Stimulated activated naive B cell treated with anti-CD40 and anti-IgM and Interleukin-4, amounts not matched to agents 10 μg/mL and 1 μg/mL and 100 μg/mL, for 72 hours (primary cell): ENCODE measurements around the gene DCP1A.
"Not testable (repeated sequence)": the region's sequence is repeated elsewhere in the genome, so short reads cannot be mapped to it uniquely, and the experiment has no call there.

Experiments
- ATAC-seq, 2 donors: fragments of 150-1000 bp; cut with Tn5 transposase; replicated peaks; 2 replicates each; pipeline ENCODE4 v1.10.0; 2021; ENCODE audit warnings: moderate library complexity in 1 of 2
- DNase-seq: peaks from one replicate; pipeline ENCODE4 v3.0.0; 2021
- H3K27ac Mint-ChIP-seq: one replicate; pipeline ENCODE4 v1.8.0; 2022; ENCODE audit warnings: mild to moderate bottlenecking, mixed read lengths
- H3K27me3 Mint-ChIP-seq, 2 donors: one replicate each; pipeline ENCODE4 v1.8.0; 2022; ENCODE audit warnings: mixed read lengths in 2 of 2
- H3K36me3 Mint-ChIP-seq, 2 donors: one replicate each; pipeline ENCODE4 v1.8.0; 2022; ENCODE audit warnings: mixed read lengths in 2 of 2, mild to moderate bottlenecking in 1 of 2
- H3K4me1 Mint-ChIP-seq, 2 donors: one replicate each; pipeline ENCODE4 v1.8.0; 2022; ENCODE audit warnings: mixed read lengths in 2 of 2, mild to moderate bottlenecking in 1 of 2
- H3K4me3 Mint-ChIP-seq, 2 donors: one replicate each; pipeline ENCODE4 v1.8.0; 2022; ENCODE audit warnings: mild to moderate bottlenecking in 2 of 2, mixed read lengths in 2 of 2, moderate library complexity in 1 of 2
- H3K9me3 Mint-ChIP-seq, 2 donors: one replicate each; pipeline ENCODE4 v1.8.0; 2022; ENCODE audit warnings: mixed read lengths in 2 of 2, mild to moderate bottlenecking in 1 of 2

The DCP1A gene

DNA sequence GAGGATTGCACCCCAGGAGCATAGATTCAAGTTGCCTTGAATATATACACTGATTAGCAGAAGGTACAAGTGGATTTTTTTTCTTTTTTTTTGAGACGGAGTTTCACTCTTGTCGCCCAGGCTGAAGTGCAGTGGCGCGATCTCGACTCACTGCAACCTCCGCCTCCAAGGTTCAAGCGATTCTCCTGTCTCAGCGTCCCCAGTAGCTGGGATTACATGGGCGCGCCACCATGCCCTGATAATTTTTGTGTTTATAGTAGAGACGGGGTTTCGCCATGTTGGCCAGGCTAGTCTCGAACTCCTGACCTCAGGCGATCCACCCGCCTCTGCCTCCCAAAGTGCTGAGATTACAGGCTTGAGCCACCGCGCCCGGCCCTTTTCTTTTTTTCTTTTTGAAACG lies 775 bp upstream of the DCP1A start:
- ATAC-seq, H3K27me3 Mint-ChIP-seq: not testable (repeated sequence)

DNA sequence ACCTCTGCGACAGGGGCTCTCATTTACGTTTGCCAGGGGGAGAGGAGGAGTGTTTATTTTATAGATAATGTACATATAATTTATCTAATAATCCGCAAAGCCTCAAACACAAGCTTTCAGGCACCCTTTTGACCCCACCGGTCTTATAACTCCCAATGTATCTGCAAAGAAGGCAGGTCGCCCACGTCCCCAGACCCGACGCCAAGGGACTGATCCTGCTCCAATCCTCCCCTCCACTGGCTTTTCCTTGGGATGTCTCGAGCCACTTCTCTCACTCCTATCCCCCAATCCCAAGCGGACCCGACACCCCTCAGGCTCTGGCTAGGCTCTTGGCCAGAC lies 452 bp downstream of the DCP1A start:
- H3K4me3 Mint-ChIP-seq = peak overlapping the region; percentile 97 to 98
- no peak for DNase-seq
- H3K27me3 Mint-ChIP-seq = no peaks in the 10 kb centered on the region
- ATAC-seq = peak; percentile 3
- H3K27ac Mint-ChIP-seq = peak overlapping the region; percentile 99
- H3K9me3 Mint-ChIP-seq = no peaks in the 10 kb centered on the region
- H3K4me1 Mint-ChIP-seq = peaks cover 8 to 21% of the 10 kb centered on the region in 2 donors
- H3K36me3 Mint-ChIP-seq = peaks cover 14 to 18% of the 10 kb centered on the region in 2 donors

More for the DNA sequence above, 775 bp upstream of the DCP1A start:
- DNase-seq, H3K9me3 Mint-ChIP-seq: not testable (repeated sequence)
- peaks cover 9 to 12% of the 10 kb centered on the region in 2 donors for H3K36me3 Mint-ChIP-seq
- peaks cover 4 to 21% of the 10 kb centered on the region in 2 donors for H3K4me1 Mint-ChIP-seq
- H3K27ac Mint-ChIP-seq = peak overlapping the region; percentile 99
- H3K4me3 Mint-ChIP-seq = peak overlapping the region; percentile 97 to 98

DNA sequence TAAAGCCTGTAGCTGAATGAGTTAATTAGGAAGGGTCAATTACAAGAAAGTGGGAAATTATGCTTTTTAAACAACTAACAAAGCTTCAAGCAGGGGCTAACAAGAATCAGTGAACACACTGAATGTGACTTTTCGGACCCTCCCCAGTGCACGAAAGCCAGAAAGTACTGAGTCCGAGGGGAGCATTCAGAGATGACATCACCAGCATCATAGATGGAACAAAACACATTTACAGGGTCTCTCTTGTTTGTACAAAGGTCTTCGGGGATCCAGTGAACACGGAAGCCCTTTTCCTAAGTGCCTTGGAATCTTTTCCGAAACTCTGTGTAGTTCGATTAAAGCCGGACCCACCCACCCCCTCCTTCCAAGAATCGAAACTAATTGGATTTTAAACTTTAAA lies 829 bp downstream of the DCP1A start:
- Mint-ChIP-seq H3K4me1 (peaks cover 8 to 21% of the 10 kb centered on the region in 2 donors), H3K9me3 (no peaks in the 10 kb centered on the region), H3K36me3 (peaks cover 14 to 18% of the 10 kb centered on the region in 2 donors), H3K27ac (peak overlapping the region; percentile 99), H3K27me3 (no peaks in the 10 kb centered on the region), H3K4me3 (peak overlapping the region; percentile 97 to 98)
- ATAC-seq (no peak), DNase-seq (no peak)

DNA sequence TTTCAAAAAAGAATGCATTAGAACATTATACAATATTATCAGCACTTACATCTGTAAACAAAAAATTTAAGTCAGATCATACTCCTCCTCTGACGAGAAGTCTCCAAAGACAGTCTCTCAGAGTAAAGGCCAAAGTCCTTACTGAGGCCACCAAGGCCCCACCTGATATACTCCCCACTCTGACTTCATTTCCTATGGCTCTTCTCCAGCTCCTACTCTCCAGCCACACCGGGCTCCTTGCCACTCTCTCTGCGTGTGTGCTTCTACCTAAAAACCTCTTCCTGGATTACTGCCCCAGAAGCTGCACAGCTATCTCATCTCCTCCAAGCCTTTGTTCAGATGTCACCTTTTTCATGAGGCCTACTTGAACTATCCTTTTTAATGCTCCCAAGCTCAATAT lies 5.0 kb downstream of the DCP1A start:
- peaks cover 6 to 10% of the 10 kb centered on the region in 2 donors for H3K4me1 Mint-ChIP-seq
- H3K9me3 Mint-ChIP-seq = no peaks in the 10 kb centered on the region
- DNase-seq (no peak), ATAC-seq (no peak)
- H3K36me3 Mint-ChIP-seq = peaks cover 15 to 38% of the 10 kb centered on the region in 2 donors
- H3K4me3 Mint-ChIP-seq = no peak overlapping the region
- no peaks in the 10 kb centered on the region for H3K27me3 Mint-ChIP-seq
- H3K27ac Mint-ChIP-seq = no peak overlapping the region

DNA sequence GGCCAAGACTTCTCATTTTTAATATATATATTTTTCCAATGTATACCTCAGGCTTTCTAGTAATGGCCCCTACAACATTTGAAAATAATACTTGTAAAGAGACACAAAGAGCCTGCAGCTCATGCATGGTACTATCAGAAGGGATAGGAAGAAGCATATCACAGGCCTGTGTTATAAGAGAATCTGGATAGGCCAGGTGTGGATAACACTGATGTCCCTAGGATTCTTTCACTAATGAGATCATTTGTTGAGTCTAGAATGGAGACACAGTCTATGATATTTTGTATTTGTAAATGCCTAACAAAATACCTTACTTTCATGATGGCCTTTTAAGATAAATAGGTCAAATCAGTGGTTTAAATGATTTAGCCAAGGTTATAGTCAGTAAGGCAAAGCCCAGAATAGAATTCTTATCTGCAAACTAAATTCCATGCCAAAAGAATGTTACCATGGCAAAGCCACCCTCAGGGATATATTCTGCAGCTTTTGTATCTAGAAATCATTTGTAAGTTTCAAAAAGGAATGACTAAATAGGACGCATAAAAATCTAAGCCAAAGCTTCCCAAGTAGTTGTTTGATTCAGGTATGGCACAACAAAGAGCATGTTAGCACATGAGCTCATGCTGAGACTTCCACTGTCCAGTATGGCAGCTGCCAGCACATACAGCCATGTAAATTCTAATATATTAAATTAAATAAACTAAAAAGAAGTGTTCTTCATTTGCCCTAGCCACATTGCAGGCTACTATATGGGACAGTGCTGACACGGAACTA lies 10.0 kb downstream of the DCP1A start:
- H3K27ac Mint-ChIP-seq = no peak overlapping the region
- no peaks in the 10 kb centered on the region for H3K27me3 Mint-ChIP-seq
- no peak for DNase-seq
- H3K4me3 Mint-ChIP-seq = no peak overlapping the region
- H3K4me1 Mint-ChIP-seq = peaks cover 1 to 5% of the 10 kb centered on the region in 2 donors
- no peaks in the 10 kb centered on the region for H3K9me3 Mint-ChIP-seq
- H3K36me3 Mint-ChIP-seq = peaks cover 22 to 39% of the 10 kb centered on the region in 2 donors
- no peak for ATAC-seq

DNA sequence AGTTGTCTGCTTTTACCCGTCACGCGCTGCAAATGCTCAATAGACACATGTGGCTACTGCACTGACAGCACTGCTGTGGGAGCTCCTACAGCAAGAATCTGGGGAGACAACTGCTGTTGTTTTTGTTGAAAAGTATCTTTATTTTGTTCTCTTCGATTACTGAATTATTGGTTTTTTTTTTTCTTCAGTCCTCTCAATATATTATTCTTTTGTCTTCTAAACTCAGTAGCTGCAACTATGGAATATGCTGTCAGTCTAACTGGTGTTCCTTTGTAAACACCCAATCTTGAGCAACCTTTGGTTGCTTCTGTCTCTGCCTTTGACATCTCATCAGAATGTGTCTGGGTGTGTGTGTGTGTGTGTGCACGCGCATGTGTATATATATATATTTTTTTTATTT lies 12.6 kb downstream of the DCP1A start:
- Mint-ChIP-seq H3K27ac (no peak overlapping the region), H3K4me1 (peaks cover 0 to 1% of the 10 kb centered on the region in 2 donors), H3K9me3 (no peaks in the 10 kb centered on the region), H3K4me3 (no peak overlapping the region), H3K36me3 (peaks cover 23 to 30% of the 10 kb centered on the region in 2 donors), H3K27me3 (no peaks in the 10 kb centered on the region)
- no peak for DNase-seq
- ATAC-seq = no peak

DNA sequence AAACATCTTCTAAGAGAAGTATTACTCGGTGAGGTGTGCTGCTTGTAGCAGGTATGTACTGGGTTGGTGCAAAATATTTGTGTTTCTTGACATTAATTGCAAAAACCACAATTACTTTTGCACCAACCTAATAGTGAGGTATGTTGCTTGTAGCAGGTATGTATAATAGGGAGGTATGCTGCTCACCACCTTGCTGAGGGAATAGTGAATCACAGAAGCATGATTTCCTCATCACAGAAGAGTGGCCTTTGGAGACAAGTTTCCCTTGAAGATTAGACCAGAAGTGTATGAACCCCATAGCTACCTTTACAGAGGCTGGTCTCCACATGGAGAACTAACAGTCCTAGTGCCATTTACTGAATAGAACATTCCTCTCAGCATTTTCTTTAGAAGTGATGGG lies 15.5 kb downstream of the DCP1A start:
- Mint-ChIP-seq H3K4me1 (peaks cover 6% of the 10 kb centered on the region in 2 donors), H3K9me3 (no peaks in the 10 kb centered on the region), H3K27me3 (no peaks in the 10 kb centered on the region), H3K27ac (no peak overlapping the region), H3K36me3 (peaks cover 24 to 25% of the 10 kb centered on the region in 2 donors), H3K4me3 (no peak overlapping the region)
- DNase-seq = no peak
- no peak for ATAC-seq

DNA sequence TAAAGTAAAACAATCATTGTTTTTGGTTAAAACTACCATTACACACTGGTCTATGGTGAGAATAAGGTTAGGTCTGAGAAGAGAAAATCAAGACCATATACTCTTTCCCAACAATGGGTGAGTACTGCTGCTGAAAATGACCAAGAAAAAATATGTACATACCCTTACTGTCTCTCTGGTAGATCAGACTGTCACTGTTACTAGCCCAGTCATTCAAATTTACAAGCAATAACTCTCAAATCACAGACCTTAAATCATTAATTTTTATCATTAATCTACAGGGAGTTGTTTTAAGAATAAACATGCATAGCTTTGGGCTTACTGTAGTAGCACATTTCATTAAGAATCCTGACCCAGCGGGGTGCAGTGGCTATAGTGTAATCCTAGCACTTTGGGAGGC lies 17.4 kb downstream of the DCP1A start:
- ATAC-seq (no peak), DNase-seq (no peak)
- no peak overlapping the region for H3K4me3 Mint-ChIP-seq
- peaks cover 9 to 14% of the 10 kb centered on the region in 2 donors for H3K4me1 Mint-ChIP-seq
- H3K9me3 Mint-ChIP-seq = no peaks in the 10 kb centered on the region
- H3K36me3 Mint-ChIP-seq = peaks cover 20 to 26% of the 10 kb centered on the region in 2 donors
- H3K27me3 Mint-ChIP-seq = no peaks in the 10 kb centered on the region
- H3K27ac Mint-ChIP-seq = no peak overlapping the region

DNA sequence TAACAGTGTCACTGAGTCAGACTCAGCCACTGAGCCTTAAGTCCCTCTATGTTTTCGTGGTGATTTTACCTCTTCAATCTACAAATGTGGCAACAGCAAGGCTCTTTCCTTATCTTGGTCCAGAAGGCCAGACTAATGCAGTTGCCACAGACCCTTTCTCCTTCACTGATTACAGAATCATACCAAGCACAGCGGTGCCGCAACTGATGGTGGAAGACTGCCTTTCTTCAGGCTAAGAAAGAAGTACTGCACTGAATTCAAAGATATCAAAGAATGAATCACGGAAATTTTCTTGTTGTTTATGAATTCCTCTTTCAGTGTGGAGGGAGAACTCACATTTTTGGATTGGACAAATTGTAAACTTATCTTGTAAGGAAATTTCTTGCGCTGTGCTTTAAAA lies 18.6 kb downstream of the DCP1A start:
- H3K27me3 Mint-ChIP-seq = no peaks in the 10 kb centered on the region
- H3K4me3 Mint-ChIP-seq = no peak overlapping the region
- H3K9me3 Mint-ChIP-seq = no peaks in the 10 kb centered on the region
- H3K36me3 Mint-ChIP-seq = peaks cover 12 to 16% of the 10 kb centered on the region in 2 donors
- ATAC-seq (no peak), DNase-seq (no peak)
- peaks cover 9 to 14% of the 10 kb centered on the region in 2 donors for H3K4me1 Mint-ChIP-seq
- H3K27ac Mint-ChIP-seq = no peak overlapping the region

DNA sequence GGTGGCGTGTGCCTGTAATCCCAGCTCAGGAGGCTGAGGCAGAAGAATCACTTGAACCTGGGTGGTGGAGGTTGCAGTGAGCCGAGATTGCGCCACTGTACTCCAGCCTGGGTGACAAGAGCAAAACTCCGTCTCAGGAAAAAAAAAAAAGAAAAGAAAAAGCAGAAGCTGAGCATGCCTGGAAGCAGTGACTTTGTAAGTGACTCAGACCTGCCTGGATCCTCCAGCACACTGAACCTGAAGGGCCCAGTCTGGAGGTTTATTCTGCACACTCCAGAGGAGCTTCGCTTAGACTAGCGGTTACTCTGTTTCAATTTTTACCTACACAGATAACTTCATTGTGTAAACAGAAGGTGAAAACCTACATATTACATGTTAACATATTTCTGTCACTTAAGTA lies 19.4 kb downstream of the DCP1A start:
- Mint-ChIP-seq H3K36me3 (peaks cover 11 to 13% of the 10 kb centered on the region in 2 donors), H3K4me1 (peaks cover 9 to 14% of the 10 kb centered on the region in 2 donors)
- DNase-seq, H3K27me3 Mint-ChIP-seq, ATAC-seq, H3K9me3 Mint-ChIP-seq, H3K27ac Mint-ChIP-seq, H3K4me3 Mint-ChIP-seq: not testable (repeated sequence)

DNA sequence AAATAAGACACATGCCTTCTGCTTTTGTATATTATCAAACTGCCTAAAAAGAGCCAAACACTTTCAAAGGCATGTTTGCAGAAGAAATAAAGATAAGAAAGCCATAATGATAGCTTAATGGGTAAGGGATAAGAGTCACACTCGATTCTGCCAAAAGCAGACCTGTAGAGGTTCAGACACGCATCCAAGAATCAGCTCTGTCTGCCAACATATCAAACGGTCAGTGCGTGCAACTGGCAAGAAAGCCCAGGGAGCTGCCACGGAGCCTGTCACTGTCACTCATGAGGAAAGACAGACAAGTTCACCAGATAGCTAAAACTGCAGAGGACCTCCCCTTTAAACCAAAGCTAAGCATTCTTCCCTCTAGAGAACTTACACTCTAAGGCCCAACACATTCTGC lies 23.2 kb downstream of the DCP1A start:
- peaks cover 17 to 21% of the 10 kb centered on the region in 2 donors for H3K36me3 Mint-ChIP-seq
- no peak overlapping the region for H3K27ac Mint-ChIP-seq
- ATAC-seq (no peak), DNase-seq (no peak)
- H3K27me3 Mint-ChIP-seq = no peaks in the 10 kb centered on the region
- H3K4me3 Mint-ChIP-seq = no peak overlapping the region
- no peaks in the 10 kb centered on the region for H3K9me3 Mint-ChIP-seq
- peaks cover 10 to 20% of the 10 kb centered on the region in 2 donors for H3K4me1 Mint-ChIP-seq

DNA sequence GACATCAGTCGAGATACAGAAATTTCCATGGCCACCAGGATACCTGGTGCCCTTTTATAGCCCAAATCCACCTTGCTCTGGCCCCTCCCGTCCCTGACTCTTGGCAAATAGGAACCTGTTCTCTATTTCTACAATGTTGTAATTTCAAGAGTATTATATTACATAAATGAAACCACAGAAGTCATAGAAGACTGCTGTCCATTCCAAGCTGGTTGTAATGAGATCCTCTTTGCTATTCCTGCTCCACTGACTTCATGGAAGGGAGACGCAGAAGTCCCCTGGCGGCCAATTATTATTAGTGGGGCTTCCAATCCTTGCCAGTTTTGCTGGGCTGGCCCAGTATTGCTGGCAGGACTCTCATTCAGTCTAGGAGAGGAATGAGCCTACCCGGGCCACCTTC lies 26.6 kb downstream of the DCP1A start:
- Mint-ChIP-seq H3K36me3 (peaks cover 19 to 31% of the 10 kb centered on the region in 2 donors), H3K4me1 (peaks cover 4 to 12% of the 10 kb centered on the region in 2 donors), H3K9me3 (no peaks in the 10 kb centered on the region), H3K27ac (peak overlapping the region; percentile 14), H3K27me3 (no peaks in the 10 kb centered on the region), H3K4me3 (no peak overlapping the region)
- ATAC-seq (no peak), DNase-seq (no peak)

DNA sequence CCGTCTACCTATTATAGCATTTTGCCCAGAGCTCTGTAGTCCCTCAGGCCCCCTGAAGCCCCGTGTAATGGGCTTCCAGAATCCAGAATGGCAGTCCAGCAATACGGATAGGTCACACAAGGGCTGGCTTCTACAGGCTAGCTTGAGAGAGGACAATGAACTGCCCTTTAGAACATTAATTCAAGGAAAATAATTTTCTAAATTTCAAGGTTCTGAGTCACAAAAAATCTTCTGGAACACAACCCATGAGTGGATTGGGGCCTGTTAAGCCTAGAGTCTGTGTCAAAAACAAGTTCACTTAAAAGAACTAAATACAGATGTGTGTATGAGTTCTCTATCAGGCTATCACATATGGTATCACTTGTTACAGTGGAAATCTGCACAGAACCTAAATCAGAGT lies 28.8 kb downstream of the DCP1A start:
- Mint-ChIP-seq H3K36me3 (peaks cover 20 to 31% of the 10 kb centered on the region in 2 donors), H3K27ac (no peak overlapping the region), H3K9me3 (no peaks in the 10 kb centered on the region), H3K27me3 (no peaks in the 10 kb centered on the region), H3K4me1 (peaks cover 1 to 7% of the 10 kb centered on the region in 2 donors), H3K4me3 (no peak overlapping the region)
- ATAC-seq (no peak), DNase-seq (no peak)

DNA sequence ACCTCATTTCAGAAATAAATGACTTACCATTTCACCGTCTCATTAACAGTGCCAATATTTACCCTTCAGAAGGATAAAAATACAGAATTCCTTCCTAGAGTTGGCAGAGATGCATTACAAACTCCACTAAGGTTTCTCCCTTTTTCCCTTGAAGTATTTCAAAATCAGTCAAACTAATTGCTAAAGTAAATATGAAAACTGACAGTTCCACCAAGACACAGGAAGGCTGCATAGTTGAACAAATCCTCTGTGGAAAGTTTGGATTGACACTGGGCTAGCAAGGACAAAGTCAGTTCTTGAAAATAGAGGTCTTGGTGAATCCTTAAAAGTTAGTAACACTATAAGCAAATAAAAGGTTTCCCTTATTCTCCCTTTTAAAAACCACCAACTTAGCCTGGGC lies 34.5 kb downstream of the DCP1A start:
- Mint-ChIP-seq H3K4me1 (peaks cover 0 to 8% of the 10 kb centered on the region in 2 donors), H3K4me3 (no peak overlapping the region), H3K36me3 (peaks cover 28 to 44% of the 10 kb centered on the region in 2 donors), H3K27me3 (no peaks in the 10 kb centered on the region), H3K27ac (no peak overlapping the region), H3K9me3 (no peaks in the 10 kb centered on the region)
- no peak for ATAC-seq
- no peak for DNase-seq

DNA sequence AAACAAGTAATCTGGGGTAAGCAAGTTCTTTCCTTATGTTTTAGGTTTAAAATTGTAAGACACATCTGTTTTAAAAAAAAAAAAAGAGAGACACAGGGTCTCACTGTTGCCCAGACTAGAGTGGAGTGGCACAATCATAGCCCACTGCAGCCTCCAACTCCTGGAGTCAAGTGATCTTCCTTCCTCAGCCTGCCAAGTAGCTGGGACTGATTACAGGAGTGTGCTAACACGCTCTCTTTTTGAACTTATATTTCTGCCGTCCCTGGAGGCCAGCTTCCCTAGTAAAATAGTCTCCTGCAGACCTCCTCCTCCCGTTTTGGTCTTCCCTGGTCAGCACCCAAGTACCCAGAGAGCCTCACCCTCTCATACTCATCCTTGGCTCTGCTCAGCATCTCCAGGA lies 35.5 kb downstream of the DCP1A start:
- peaks cover 30 to 46% of the 10 kb centered on the region in 2 donors for H3K36me3 Mint-ChIP-seq
- H3K9me3 Mint-ChIP-seq = no peaks in the 10 kb centered on the region
- H3K27ac Mint-ChIP-seq = peak overlapping the region; percentile 31
- peaks cover 0 to 8% of the 10 kb centered on the region in 2 donors for H3K4me1 Mint-ChIP-seq
- DNase-seq (no peak), ATAC-seq (no peak)
- H3K4me3 Mint-ChIP-seq = no peak overlapping the region
- no peaks in the 10 kb centered on the region for H3K27me3 Mint-ChIP-seq
